ENCODE results near the gene GJA3.

Gene GJA3

DNA sequence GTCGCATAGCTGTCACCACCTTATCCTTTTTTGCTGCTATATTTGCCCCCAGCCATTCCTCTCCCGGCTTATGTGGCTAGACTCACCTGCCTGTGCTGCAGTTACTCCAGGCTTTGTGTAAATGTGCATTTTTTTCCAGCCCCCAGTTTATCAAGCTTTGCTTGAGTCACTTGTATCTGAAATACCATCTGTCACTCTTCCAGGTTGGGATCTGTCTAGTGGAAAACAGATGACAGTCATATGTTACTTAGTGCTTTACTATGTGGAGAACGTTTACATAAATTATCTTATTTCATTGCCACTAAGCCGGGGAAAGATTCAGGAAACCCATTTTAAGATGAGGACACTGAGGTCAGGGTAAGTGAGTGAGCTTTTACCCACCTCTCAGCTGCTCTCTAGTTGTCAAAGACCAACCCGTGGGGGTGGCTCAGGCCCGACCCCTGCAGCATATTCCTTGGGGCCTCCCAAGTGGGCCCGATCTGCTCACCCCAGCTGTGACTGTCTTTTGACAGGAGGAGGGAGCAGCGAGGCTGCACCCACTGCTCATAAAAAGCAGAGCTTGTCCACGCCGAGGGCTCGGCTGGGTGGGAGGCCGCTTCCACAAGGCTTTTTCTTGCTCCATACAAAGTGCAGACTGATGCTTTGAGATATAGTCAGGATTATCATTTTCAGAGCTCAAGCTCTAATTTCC is 24.7 kb upstream of the GJA3 start:
- TF ChIP-seq, protein P1, sequence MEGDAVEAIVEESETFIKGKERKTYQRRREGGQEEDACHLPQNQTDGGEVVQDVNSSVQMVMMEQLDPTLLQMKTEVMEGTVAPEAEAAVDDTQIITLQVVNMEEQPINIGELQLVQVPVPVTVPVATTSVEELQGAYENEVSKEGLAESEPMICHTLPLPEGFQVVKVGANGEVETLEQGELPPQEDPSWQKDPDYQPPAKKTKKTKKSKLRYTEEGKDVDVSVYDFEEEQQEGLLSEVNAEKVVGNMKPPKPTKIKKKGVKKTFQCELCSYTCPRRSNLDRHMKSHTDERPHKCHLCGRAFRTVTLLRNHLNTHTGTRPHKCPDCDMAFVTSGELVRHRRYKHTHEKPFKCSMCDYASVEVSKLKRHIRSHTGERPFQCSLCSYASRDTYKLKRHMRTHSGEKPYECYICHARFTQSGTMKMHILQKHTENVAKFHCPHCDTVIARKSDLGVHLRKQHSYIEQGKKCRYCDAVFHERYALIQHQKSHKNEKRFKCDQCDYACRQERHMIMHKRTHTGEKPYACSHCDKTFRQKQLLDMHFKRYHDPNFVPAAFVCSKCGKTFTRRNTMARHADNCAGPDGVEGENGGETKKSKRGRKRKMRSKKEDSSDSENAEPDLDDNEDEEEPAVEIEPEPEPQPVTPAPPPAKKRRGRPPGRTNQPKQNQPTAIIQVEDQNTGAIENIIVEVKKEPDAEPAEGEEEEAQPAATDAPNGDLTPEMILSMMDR (IDR thresholded peaks at IDR 0.05; ENCODE audit: low read depth, low read length, missing control alignments) = no peak
- DNase-seq (ENCODE audit: low read depth) = no peak
- in situ Hi-C loops (cut with HindIII; ENCODE audit: low sequenced_read_pairs) = loop anchor here (5.0 to 25.0 kb wide), 3 partner anchors 67 to 652 kb away; partner anchors contain the start of gene IL17D
- no peak overlapping the region for H3K4me3 ChIP-seq (ENCODE audit: low read depth, low read length)

DNA sequence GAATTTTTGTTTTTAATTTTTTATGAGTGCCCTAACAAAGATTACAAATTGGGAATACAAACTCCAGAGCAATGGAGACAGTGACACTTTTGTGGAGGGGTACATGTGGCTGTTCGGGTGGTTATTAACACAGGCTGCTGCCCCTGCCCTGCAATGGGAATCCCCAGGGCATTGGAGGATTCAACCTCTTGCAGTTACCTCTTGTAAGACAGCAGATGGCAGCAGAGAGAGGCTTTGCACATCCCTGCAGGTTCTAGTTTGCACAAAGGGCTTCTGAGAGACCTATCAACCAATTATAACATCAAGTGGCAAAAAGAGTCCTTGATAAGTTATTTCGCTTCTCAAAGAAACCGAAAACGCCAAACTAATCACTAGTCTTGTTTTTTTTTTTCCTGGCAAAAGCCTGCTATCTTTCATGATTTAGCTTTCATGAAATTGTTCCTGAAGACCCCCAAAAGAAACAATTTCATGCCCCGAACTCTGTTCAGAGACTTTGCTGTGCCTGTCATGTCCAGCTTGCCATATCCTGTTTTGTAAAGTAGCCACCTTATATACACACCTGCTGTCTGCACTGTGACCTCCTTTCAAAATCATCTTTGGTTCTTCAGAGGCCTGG is 21.5 kb upstream of the GJA3 start:
- no peak overlapping the region for H3K4me3 ChIP-seq (ENCODE audit: low read depth, low read length)
- DNase-seq (ENCODE audit: low read depth) = peak; percentile 72
- TF ChIP-seq, protein P1 (IDR thresholded peaks at IDR 0.05; ENCODE audit: low read depth, low read length, missing control alignments) = peak; percentile 92
- in situ Hi-C loops (cut with HindIII; ENCODE audit: low sequenced_read_pairs) = loop anchor here (25.0 kb wide), 2 partner anchors 530 to 655 kb away; partner anchors contain the start of gene IL17D

DNA sequence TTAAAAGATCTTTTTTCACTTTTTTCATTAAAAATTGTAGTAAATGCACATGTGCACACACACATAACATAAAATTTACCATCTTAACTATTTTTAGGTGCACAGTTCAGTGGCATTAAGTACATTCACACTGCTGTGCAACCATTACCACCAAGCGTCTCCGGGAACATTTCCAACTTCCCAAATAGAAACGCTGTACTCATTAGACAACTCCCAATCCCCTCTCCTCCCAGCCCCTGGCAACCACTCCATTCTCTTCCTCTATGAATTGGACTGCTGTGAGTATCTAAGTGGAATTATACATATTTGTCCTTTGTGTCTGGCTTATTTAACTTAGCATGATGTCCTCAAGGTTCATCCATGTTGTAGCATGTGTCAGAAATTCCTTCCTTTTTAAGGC is 20.3 kb upstream of the GJA3 start:
- DNase-seq (ENCODE audit: low read depth) = no peak
- in situ Hi-C loops (cut with HindIII; ENCODE audit: low sequenced_read_pairs) = loop anchor here (25.0 kb wide), 2 partner anchors 531 to 656 kb away; partner anchors contain the start of gene IL17D

DNA sequence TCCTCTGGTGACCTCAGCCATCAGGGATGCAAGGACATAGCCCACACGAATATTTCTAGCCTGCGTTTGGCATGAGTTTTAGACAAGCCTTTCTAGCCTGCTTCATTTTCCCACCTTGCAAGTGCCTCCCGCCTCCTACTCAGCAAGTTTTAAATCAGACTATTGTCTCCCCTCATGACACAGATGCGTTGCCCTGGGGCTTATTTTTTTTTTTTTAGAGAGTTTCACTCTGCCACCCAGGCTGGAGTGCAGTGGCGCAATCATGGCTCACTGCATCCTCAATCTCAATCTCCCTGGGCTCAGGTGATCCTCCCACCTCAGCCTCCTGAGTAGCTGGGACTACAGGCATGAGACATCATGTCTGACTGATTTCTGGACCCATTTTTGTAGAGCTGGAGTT is 17.3 kb upstream of the GJA3 start:
- TF ChIP-seq, protein P1 (IDR thresholded peaks at IDR 0.05; ENCODE audit: low read depth, low read length, missing control alignments) = no peak
- no peak for DNase-seq (ENCODE audit: low read depth)
- no peak overlapping the region for H3K4me3 ChIP-seq (ENCODE audit: low read depth, low read length)
- in situ Hi-C loops (cut with HindIII; ENCODE audit: low sequenced_read_pairs) = loop anchor here (25.0 kb wide), 2 partner anchors 534 to 659 kb away; partner anchors contain the start of gene IL17D

More for the DNA sequence above, 20.3 kb upstream of the GJA3 start:
- TF ChIP-seq, protein P1 (IDR thresholded peaks at IDR 0.05; ENCODE audit: low read depth, low read length, missing control alignments) = no peak
- H3K4me3 ChIP-seq (ENCODE audit: low read depth, low read length) = no peak overlapping the region

DNA sequence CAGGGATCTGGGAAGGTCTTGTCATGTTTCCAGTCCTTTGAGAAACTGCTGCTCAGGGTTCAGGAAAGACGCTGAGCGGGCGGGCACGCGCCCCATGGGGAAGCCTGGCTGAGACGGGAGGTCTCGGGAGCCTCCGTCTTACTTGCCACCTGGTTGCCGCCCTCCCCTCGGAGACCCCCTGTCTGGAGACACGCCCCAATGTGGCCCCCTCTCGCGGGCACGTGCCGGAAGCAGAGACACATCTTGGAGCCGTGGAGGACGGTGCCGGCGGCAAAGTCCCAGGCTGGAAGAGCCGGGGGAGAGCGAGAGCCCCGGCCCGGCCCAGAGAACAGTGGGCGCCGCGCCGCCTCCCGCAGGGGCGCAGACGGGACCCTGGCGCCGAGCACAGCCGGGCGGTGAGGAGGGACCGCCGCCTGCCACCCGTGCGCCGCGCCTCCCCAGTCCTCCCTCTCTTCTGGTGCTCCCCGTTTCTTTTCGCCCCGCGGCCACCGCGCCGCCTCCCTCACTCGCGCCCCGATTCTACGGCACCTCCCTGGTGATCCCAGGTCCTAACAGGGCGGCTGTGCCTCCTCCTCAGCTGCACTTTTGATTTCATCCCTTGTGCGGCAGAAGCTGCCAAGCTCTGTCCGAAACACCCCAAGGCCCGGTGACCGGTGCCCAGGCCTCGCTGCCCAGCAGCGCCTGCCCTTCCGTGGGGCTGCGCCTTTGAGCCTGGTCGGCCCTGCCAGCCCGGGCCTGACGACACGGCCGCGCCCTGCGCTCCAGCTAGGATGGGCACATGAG is 16.4 kb upstream of the GJA3 start:
- DNase-seq (ENCODE audit: low read depth) = no peak
- in situ Hi-C loops (cut with HindIII; ENCODE audit: low sequenced_read_pairs) = loop anchor here (25.0 kb wide), 2 partner anchors 535 to 660 kb away; partner anchors contain the start of gene IL17D
- TF ChIP-seq, protein P1 (IDR thresholded peaks at IDR 0.05; ENCODE audit: low read depth, low read length, missing control alignments) = no peak
- H3K4me3 ChIP-seq (ENCODE audit: low read depth, low read length) = peak overlapping the region; percentile 6

Data from astrocyte of the cerebellum (primary cell).